ENCODE results near the gene PTPRK.

DNA sequence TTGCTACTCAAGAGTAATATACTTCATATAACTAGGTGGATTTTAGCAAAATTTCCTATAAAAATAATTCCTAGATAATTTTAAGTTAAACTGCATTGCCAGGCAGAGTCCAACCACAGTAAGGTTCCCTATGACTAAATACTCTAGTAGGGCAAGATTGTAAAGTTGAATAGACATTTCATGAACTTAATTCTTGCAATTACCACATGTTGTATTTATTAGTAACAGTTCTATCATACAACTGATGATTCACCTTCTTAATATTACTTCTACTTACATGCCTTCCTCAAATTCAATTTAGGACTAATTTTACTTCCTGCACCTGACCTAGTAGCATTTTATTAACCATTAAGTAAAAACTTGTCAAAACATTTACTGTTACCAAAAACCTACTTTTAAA, 352.8 kb downstream of the PTPRK start:
- no peak for TF ChIP-seq EP300 (IDR thresholded peaks at IDR 0.05; ENCODE audit: borderline replicate concordance)
- TF ChIP-seq, protein P1, sequence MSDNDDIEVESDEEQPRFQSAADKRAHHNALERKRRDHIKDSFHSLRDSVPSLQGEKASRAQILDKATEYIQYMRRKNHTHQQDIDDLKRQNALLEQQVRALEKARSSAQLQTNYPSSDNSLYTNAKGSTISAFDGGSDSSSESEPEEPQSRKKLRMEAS (IDR thresholded peaks at IDR 0.05): no peak
- no peak for TF ChIP-seq CREB1 (IDR thresholded peaks at IDR 0.05; ENCODE audit: low read depth)
- TF ChIP-seq NFIC (IDR thresholded peaks at IDR 0.05): no peak
- no peak for TF ChIP-seq TAF1 (IDR thresholded peaks at IDR 0.05; ENCODE audit: low read depth)
- no peak for TF ChIP-seq YY1 (IDR thresholded peaks at IDR 0.05; ENCODE audit: low read depth)
- TF ChIP-seq, protein P2, sequence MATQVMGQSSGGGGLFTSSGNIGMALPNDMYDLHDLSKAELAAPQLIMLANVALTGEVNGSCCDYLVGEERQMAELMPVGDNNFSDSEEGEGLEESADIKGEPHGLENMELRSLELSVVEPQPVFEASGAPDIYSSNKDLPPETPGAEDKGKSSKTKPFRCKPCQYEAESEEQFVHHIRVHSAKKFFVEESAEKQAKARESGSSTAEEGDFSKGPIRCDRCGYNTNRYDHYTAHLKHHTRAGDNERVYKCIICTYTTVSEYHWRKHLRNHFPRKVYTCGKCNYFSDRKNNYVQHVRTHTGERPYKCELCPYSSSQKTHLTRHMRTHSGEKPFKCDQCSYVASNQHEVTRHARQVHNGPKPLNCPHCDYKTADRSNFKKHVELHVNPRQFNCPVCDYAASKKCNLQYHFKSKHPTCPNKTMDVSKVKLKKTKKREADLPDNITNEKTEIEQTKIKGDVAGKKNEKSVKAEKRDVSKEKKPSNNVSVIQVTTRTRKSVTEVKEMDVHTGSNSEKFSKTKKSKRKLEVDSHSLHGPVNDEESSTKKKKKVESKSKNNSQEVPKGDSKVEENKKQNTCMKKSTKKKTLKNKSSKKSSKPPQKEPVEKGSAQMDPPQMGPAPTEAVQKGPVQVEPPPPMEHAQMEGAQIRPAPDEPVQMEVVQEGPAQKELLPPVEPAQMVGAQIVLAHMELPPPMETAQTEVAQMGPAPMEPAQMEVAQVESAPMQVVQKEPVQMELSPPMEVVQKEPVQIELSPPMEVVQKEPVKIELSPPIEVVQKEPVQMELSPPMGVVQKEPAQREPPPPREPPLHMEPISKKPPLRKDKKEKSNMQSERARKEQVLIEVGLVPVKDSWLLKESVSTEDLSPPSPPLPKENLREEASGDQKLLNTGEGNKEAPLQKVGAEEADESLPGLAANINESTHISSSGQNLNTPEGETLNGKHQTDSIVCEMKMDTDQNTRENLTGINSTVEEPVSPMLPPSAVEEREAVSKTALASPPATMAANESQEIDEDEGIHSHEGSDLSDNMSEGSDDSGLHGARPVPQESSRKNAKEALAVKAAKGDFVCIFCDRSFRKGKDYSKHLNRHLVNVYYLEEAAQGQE (IDR thresholded peaks at IDR 0.05; ENCODE audit: low read depth): no peak
- TF ChIP-seq TCF12 (IDR thresholded peaks at IDR 0.05; ENCODE audit: low read depth): no peak

Data from Ishikawa (cell line).